Measurements from ENCODE around the gene ADAMTS12.

ADAMTS12 gene

GRCh38 chr5:33474004-33474403 lies 417.8 kb downstream of the ADAMTS12 start (continued):
- TF ChIP-seq POU6F1 (CRISPR knock-in tag; IDR thresholded peaks at IDR 0.05; ENCODE audit: borderline replicate concordance, low read depth) (no peak), CSDC2 (CRISPR knock-in tag; IDR thresholded peaks at IDR 0.05) (no peak)

Data from SK-N-SH treated with all-trans-retinoic acid at 6 μM for 48 hours (cell line).